Right lung (tissue), 5 donors: ENCODE data around the gene HAUS5. TPM values are rescaled to one million over a fixed set of nuclear protein-coding genes. Genes with fewer than 3 reads are reported as not detected.
A peak's percentile ranks its signal among the peaks of the same experiment; 100 is the strongest.
"Not testable (repeated sequence)": the region's sequence is repeated elsewhere in the genome, so short reads cannot be mapped to it uniquely, and the experiment has no call there.

ENCODE experiments used
- DNase-seq, 2 donors: peaks; one replicate each; pipeline ENCODE4 v3.0.0-alpha.2; 2013
- polyA plus RNA-seq, 5 donors: library from polyadenylated mRNA; unstranded; fragments of 120-200 nt; gene quantifications; one replicate each; pipeline versions ENCODE4 v1.2.1 to v1.2.3, GENCODE V29; 2013; ENCODE audit warnings: inconsistent platforms in 1 of 5, low replicate concordance in 1 of 5; ENCODE audit not compliant: insufficient read length in 5 of 5, insufficient read depth in 1 of 5

The HAUS5 gene
- polyA plus RNA-seq, 5 donors = 25.0 to 31.9 (median 28.0) TPM

- DNase-seq = no peak
These were observed 29.8 kb downstream of the HAUS5 start for GRCh38 chr19:35642312-35642711.

DNA sequence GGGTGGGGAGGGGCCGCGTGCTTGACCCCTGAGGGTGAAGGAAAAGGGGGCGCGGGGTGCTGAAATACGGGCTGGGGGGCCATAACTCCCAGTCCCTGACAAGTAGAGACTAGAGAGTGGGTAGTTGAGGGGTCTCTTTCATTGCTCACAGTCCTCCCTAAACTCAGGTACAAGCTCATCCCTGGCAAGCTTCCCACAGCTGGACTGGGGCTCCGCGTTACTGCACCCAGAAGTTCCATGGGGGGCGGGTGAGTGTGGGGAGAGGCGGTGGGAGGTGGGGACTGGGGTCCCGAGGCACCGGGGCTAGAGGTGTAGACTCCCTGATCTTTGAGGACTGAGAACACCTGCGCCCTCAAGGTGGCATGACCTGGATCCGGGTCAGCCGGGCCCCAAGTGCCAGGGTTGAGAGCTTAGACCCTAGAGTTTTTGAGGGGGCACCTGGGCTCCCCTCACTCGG, 30.3 kb downstream of the HAUS5 start:
- DNase-seq = no peak

GRCh38 chr19:35643255-35644205, 31.0 kb downstream of the HAUS5 start:
- peak; percentile 86 to 90 for DNase-seq

GRCh38 chr19:35644206-35644986, 31.9 kb downstream of the HAUS5 start:
- peak; percentile 88 to 89 for DNase-seq

DNA sequence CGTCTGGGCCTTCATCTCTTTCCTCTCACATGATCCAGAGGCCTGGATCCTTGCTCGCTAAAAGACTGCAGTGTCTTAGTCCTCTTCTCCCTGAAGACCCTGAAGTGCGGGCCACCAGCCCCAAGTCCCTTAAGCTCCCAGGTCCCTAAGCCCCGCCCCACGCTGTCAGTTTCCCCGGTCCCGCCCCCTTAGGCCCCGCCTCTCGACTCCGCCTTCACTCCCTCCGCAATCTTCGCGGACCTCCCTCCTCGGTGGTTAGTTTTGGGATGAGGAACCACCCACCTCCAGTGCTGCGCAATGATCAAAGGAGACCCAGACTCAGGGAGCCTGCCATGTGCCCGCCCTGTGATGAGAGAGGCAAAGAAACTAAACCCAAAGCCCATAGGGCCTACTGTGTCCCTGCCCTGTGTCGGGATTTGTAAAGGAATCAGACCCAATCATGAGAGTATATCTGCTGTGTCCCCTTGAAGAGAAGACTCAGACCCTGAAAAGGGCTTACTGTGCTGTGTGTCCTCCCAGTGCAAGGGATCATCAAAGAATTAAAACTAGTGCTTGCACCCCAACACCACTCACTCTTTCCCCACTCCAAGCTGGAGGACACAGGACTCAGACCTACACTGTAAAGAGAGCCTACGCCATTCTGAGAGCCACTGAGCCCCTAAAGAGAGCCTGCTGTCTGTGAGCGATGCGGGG, 32.6 kb downstream of the HAUS5 start:
- peak; percentile 50 to 60 for DNase-seq

DNA sequence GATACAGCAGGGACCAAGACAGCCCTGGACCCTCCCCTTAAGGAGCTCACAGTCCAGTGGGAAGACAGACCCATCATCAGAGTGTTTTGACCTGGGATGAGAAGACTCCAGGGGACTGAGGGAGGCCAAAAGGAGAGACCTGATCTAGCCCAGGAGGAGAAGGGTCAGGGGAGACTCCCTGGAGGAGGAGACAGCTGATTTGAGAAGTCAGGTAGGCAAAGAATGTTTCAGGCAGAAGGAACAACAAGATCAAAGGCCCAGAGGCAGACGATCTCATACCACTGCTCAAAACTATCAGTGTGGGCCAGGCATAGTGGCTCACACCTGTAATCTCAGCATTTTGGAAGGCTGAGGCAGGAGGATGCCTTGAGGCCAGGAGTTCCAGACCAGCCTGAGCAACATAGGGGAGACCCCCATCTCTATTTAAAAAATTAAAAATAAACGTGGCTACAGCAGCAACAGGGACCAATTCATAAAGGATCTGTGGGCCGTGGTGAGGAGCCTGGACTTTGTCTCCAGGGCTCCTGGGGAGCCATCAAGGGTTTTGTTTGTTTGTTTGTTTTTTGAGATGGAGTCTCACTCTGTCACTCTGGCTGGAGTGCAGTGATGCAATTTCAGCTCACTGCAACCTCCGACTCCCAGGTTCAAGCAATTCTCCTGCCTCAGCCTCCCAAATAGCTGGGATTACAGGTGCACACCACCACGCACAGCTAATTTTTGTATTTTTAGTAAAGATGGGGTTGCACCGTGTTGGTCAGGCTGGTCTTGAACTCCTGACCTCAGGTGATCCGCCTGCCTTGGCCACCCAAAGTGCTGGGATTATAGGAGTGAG, 33.4 kb downstream of the HAUS5 start:
- no peak for DNase-seq

DNA sequence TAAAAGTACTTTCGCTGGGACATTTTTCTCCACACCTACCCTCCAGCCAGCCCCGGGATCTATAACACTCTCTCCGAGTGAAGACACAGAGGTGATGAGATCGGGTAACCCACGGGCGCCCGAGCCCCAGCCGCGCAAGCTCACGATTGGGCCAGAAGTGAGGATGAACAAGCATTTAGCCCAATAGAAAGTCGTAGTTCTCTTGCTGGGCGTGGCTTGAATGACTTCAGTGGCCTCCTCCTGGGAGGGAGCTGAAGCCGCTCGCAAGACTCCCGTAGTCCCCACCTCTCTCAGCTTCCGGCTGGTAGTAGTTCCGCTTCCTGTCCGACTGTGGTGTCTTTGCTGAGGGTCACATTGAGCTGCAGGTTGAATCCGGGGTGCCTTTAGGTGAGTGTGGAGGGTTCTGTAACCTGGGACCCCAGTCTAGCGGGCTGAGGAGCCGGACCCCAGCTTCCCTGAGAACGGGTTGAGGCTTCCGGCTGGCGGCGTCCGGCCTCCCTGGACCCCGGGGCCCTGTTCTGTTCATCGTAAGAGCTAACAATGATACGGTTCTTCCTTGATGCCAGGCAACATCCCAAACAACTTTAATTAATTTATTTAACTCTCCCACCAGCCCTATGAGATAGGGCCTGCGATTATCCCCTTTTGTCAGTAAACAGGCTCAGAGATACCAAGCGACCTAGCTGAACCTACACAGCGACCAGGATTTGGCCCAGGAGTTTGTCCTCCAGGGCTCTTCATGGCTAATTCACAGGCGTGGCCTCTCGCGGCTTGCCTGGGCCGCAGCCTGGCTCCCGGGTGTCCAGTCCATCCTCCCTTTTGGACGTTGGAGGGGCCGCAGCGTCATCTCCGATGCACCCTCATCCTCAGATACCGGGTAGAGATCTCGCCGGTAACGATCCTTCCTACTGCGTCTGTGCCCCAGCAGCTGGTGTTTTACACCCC, 35.8 kb downstream of the HAUS5 start, which contains the start of gene COX6B1:
Gene COX6B1, plus strand, starts transcription at position 307 of the 945 bp plus-strand sequence. CDS start 2,921 bp downstream, outside the sequence.
- DNase-seq = peak; percentile 89 to 91

DNA sequence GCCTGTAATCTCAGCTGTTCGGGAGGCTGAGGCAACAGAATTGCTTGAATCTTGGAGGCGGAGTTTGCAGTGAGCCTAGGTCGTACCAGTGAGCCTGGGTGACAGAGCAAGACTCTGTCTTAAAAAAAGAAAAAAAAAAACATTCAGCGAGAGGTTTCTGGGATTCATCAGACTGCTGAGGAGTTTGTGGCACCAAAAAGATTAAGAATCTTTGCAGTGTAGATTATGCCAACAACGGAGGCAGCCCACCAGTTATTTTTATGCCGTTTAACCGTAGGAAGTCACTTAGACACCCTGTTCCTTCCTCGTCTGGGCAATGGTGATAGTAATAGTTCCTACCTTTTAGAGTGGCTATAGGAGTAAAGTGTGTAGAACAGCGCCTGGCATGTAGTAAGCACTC, 38.0 kb downstream of the HAUS5 start:
- no peak for DNase-seq

- DNase-seq = not testable (repeated sequence)
These were observed 42.3 kb downstream of the HAUS5 start for GRCh38 chr19:35654828-35655227.

DNA sequence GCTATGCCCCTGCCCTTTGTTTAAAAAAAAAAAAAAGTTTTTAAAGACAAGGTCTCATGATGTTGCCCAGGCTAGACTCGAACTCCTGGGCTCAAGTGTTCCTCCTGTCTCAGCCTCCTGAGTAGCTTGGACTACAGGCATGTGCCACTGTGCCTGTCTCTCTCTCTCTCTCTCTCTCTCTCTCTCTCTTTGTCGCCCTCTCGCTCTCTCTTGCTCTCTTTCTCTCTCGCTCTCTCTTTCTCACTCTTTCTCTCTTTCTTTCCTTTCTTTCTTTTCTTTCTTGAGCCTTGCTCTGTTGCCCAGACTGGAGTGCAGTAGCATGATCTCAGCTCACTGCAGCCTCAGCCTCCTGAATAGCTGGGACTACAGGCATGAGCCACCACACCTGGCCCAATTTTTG, 43.1 kb downstream of the HAUS5 start:
- DNase-seq = no peak

- no peak for DNase-seq
These were observed 44.2 kb downstream of the HAUS5 start for GRCh38 chr19:35656700-35657099.

DNA sequence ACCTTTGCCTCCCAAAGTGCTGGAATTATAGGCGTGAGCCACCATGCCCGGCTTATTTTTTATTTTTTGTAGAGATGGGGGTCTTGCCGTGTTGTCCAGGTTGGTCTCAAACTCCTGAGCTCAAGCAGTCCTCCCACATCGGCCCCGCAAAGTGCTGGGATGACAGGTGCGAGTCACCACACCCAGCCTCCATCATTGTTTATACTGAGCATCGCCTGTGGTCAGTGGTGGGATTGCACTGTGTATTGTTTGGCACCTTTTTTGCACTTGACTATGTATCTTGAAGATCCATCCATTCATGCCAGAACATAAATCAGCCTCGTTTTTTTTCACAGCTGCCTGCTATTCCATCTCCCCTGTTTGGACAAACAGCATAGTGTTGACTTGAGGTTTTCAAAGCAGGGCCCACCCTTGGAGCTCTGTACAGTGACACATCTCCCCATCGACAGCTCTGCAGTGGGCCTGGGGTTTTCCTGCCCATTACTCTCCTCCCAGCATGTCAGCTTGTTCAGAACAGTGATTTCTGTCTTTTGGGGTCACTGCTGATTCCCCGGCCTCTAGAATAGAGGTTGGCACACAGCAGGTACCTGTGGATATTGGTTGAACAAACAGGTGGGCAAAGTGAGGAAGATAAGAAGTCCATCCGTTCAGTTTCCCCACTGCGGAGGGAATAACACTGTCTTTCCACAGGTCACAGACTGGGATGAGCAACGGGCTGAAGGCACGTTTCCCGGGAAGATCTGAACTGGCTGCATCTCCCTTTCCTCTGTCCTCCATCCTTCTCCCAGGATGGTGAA, 45.6 kb downstream of the HAUS5 start:
- no peak for DNase-seq

- DNase-seq = no peak
These were observed 49.4 kb downstream of the HAUS5 start for GRCh38 chr19:35661995-35662340.

DNA sequence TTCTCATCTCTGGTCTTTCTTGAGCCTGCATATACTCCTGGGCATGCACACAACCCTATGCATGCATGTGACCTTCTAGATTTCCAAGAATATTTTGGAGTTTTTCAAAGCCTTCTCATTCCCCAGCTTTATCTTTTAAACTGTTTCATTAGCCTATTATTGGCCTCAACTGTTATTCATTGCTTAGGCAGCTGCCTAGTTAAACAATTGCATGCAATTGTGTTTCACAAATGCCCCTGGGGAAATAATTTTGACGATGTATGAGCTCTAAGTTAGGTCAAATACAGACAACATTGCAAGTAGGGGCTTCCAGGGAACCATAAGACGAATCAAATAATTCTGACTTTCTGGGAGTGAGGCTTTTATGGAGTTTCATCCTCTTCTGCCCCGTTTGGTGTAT, 51.4 kb downstream of the HAUS5 start:
- no peak for DNase-seq

DNA sequence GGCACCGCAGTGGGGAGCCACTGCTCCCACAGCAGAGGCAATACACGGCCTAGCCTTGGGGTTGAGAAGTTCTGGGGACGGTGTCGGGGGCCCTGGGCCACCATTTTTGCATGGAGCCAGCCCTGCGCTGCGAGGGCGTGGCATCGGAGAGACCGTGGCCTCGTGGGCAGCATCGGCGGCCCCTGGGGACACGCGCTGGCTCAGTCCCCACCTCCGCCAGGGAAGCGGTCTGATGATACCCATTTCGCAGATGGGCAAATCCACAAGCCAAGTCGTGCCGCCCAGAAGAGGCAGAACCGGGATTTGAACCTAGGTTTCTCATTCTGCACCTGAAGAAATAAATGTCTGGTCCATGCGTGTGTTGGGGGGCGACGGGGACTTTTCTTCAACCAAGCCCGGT, 52.6 kb downstream of the HAUS5 start:
- DNase-seq = no peak

GRCh38 chr19:35665604-35666003, 53.1 kb downstream of the HAUS5 start:
- DNase-seq = no peak

DNA sequence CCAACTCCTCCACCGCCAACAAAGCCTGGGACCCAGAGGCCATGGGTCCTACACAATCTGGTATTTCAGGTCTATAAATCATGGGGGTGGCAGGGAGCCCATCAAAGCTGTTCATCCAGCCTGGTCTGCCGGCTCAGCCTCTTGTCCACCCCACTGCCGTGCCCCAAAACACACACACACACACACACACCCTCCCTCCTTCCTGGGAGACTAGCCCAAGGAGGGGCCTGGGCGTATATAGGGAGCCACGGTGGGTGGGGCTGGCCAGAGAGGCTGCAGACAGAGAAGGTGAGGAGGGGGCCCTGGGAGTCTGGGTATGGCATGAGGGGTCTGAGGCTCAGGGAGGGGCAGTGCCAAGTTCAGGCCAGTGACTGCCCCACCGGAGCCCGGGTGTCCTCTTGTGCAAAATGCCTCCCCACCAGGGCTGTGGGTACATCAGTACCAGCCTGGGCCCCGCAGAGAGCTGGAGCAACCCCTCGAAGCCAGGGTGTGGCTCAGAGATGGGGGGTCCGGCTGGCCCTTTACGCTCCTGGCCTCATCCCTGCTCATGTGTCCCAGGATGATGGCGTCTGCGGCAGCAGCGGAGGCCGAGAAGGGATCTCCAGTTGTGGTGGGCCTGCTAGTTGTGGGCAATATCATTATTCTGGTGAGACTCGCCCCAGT, 53.8 kb downstream of the HAUS5 start, which contains the start of gene UPK1A:
Gene UPK1A, plus strand, starts transcription at position 267 of the 663 bp plus-strand sequence. Its CDS starts 296 bp downstream, at position 563.
- no peak for DNase-seq

DNA sequence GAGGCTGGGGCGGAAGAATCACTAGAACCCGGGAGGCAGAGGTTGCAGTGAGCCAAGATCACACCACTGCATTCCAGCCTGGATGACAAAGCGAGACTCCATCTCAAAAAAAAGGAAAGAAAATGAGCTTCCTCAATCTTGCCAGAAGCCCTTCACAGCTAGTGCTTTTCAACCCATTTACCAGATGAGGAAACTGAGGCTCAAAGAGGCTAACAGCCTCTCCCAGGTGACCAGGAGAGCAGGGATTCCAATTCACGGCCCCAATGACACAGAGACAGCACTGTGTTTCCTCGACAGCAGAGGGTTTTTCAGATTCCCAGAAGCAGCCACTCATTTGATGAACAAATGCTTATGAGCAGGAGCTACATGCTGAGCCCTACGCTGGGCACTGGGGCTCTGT, 57.0 kb downstream of the HAUS5 start:
- DNase-seq = no peak
